GM21619 (cell line): ENCODE measurements around the gene PGPEP1.
"Not testable (repeated sequence)": the region's sequence is repeated elsewhere in the genome, so short reads cannot be mapped to it uniquely, and the experiment has no call there.

Experiments
- ATAC-seq: cut with Tn5 transposase; IDR thresholded peaks from one replicate; pipeline ENCODE4 v1.9.1; 2021; ENCODE audit not compliant: unreplicated experiment

PGPEP1 gene

GRCh38 chr19:18363787-18364186 is 23.4 kb downstream of the PGPEP1 start:
- ATAC-seq: no peak

- not testable (repeated sequence) for ATAC-seq
Observed at GRCh38 chr19:18364277-18364825, 24.0 kb downstream of the PGPEP1 start.

- ATAC-seq: no peak
Observed at GRCh38 chr19:18364826-18365528, 24.6 kb downstream of the PGPEP1 start.

GRCh38 chr19:18366021-18366435 is 25.6 kb downstream of the PGPEP1 start:
- ATAC-seq: no peak

- ATAC-seq: no peak
Observed at GRCh38 chr19:18368504-18369222, 28.3 kb downstream of the PGPEP1 start.

- ATAC-seq: no peak
Observed at GRCh38 chr19:18373407-18373891, 33.1 kb downstream of the PGPEP1 start.

GRCh38 chr19:18373892-18374629 is 33.7 kb downstream of the PGPEP1 start:
- ATAC-seq: peak; percentile 74

GRCh38 chr19:18377026-18377425 is 36.6 kb downstream of the PGPEP1 start:
- ATAC-seq: no peak

GRCh38 chr19:18379803-18380747 is 39.7 kb downstream of the PGPEP1 start:
- no peak for ATAC-seq

- no peak for ATAC-seq
Observed at GRCh38 chr19:18380843-18381242, 40.4 kb downstream of the PGPEP1 start.

GRCh38 chr19:18383622-18384021 is 43.2 kb downstream of the PGPEP1 start:
- ATAC-seq: not testable (repeated sequence)

GRCh38 chr19:18384775-18385174 is 44.4 kb downstream of the PGPEP1 start:
- ATAC-seq: no peak

- ATAC-seq: no peak
Observed at GRCh38 chr19:18385359-18385674, 44.9 kb downstream of the PGPEP1 start.

GRCh38 chr19:18385675-18386542 is 45.5 kb downstream of the PGPEP1 start, which contains the start of gene GDF15:
Gene GDF15, plus strand, starts transcription at chr19:18386158. Its CDS starts 32 bp downstream, at chr19:18386190.
- ATAC-seq: no peak

GRCh38 chr19:18386543-18387271 is 46.3 kb downstream of the PGPEP1 start:
- no peak for ATAC-seq

- ATAC-seq: peak; percentile 51
Observed at GRCh38 chr19:18388100-18388959, 47.9 kb downstream of the PGPEP1 start.

GRCh38 chr19:18388960-18389725 is 48.7 kb downstream of the PGPEP1 start:
- ATAC-seq: no peak
